GM21737 (cell line): ENCODE measurements around the gene EPHA2.
"Not testable (repeated sequence)": the region's sequence is repeated elsewhere in the genome, so short reads cannot be mapped to it uniquely, and the experiment has no call there.

ENCODE experiments used
- ATAC-seq: cut with Tn5 transposase; IDR thresholded peaks from one replicate; pipeline ENCODE4 v1.9.1; 2021; ENCODE audit warnings: mild to moderate bottlenecking, moderate library complexity; ENCODE audit not compliant: unreplicated experiment

Gene EPHA2

DNA sequence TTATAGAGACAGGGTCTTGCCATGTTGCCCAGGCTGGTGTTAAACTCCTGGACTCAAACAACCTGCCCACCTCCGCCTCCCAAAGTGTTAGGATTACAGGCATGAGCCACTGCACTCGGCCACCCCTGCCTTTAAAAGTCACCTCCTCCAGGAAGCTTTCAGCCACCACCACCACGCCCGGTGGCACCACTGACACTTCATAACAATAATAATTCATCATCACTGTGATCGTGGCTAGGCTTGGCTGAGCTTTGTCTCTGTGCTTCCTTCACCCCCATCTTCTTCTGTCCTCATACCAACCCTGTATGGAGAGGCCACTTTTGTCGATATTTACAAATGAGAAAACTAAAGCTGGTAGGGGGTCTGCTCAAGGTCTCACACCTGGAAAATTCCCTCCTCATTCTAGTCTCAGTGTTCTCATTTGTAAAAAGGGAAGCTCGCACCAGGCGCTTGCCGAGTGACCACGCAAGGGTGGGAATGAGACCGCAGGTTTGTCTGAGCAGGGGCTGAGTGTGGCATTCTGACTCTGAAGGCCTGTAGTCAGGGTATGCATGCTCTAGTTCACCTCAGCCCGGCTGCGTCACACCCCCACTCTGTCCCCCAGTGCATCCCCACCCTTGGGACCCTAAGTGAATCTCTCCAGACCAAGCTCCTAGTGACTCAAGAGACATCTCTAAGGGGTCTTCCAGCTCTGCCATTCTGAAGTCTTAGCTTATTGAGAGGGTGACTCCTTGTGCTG, 12.9 kb upstream of the EPHA2 start:
- no peak for ATAC-seq

DNA sequence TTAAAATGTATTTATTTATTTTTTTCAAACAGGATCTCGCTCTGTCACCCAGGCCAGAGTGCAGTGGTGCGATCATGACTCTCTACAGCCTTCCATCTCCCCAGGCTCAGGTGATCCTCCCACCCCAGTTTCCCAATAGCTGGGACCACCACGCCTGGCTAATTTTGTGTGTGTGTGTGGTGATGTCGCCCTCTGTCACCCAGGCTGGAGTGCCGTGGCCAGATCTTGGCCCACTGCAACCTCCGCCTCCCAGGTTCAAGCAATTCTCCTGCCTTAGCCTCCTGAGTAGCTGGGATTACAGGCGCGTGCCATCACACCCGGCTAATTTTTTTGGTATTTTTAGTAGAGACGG, 12.3 kb upstream of the EPHA2 start:
- not testable (repeated sequence) for ATAC-seq

GRCh38 chr1:16167331-16168143, 11.7 kb upstream of the EPHA2 start:
- no peak for ATAC-seq

DNA sequence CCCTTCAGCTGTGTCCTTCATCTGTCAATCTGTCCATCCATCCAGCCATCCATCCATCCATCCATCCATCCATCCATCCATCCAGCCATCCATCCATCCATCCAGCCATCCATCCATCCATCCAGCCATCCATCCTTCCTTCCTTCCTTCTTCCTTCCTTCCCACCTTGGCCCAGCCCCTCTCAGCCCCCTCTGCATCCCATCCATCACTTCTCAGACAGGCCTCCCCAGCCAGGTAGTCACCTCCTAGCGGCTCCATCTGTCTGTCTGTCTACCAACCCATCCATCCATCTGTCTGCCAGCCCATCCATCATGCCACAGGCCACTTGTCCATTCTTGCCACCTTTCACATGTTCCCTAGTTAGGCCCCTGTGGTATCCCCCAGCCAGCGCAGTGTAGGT, 10.2 kb upstream of the EPHA2 start:
- ATAC-seq = no peak

- no peak for ATAC-seq
These were observed 9.7 kb upstream of the EPHA2 start for GRCh38 chr1:16165548-16165947.

DNA sequence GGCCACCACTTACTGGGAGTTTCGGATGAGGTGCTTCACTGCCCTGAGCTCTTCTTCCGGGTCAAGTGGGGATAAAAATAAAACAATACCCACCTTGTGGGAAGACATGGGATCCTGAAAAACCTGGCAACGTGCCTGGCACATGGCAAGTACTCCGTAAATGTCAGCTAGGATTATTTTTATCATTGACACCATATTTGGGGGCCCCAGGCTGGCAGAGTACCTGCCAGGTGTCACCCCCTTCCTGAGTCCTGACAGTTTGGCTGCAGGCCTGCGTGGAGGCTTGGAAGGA, 9.2 kb upstream of the EPHA2 start:
- no peak for ATAC-seq

DNA sequence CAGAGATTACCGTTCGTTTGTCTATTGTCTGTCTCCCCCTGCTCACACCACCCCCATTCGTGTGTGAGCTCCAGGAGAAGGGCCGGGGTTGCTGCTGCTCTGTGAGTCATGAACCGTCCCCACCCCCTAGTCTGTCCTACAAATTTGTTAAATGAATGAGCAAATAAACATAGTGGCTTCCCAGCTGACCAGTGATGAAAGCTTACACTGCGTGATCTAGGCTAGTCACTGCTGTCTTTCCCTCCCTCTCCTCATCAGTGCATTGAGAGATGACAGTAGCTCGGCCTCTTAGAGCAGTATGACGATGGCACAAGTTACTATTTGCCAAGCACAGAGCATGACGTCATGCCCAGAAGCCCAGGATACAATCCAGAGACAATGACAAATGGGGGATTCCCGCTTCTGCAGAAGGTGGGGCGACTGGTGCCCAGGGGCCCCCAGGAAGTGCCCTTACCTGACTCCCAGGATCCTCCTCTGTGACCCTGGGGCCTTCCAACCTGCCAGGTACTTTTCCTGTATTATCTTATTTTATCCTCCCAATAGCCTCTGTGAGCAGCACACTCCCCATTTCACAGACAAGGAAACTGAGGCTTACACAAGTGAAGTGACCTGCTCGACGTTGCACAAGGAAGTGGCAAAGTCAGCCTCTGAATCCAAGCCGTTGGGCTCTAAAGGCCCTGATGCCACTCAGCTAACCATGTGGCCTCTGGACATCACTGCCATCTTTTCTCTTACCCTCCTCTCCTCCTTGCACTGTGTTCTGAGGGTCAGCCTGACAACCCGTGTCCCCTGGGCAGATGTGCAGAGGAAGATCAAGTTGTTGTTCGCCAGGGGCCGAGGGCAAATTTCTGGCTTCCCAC, 8.6 kb upstream of the EPHA2 start:
- ATAC-seq = no peak

GRCh38 chr1:16163608-16164212, 7.8 kb upstream of the EPHA2 start:
- ATAC-seq = not testable (repeated sequence)

- ATAC-seq = no peak
These were observed 6.4 kb upstream of the EPHA2 start for GRCh38 chr1:16162163-16162822.

GRCh38 chr1:16161717-16162116, 5.8 kb upstream of the EPHA2 start:
- ATAC-seq = no peak

DNA sequence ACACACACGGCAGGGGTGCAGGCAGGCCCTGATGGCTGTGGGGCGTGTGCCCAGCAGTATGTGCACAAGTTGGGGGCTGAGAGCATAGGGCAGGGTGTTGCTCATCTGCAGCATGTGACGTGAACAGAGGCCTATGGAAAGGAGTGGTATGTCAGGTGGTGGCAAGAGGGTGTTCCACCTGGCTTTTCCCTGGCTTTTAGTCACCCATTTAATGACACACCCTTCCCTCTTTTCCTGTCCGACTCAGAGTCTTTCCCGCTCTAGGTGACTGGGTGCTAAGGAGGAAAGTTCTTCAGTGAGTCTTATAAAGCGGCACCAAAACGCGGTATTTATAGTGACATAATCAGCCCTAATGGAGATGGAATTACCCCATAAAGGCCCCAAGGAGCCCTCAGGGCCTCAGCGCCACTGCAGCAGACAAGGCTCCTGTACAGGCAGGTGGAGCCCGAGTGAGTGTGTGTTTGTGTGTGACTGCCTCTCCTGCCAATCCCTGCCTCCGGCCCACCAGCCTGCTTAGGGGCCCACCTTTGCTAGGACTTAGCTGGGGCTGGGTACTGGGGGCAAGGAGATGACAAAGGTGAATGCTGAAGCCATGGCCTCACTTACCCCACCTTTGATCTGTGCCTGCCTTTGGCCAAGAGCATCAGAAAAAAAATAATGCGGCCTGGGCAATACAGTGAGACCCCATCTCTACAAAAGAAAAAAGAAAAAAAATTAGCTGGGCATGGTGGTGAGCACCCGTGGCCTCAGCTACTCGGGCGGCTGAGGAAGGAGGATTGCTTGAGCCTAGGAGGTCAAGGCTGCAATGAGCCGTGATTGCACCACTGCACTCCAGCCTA, 3.3 kb upstream of the EPHA2 start:
- ATAC-seq = no peak

GRCh38 chr1:16158025-16158424, 2.2 kb upstream of the EPHA2 start:
- ATAC-seq = no peak

DNA sequence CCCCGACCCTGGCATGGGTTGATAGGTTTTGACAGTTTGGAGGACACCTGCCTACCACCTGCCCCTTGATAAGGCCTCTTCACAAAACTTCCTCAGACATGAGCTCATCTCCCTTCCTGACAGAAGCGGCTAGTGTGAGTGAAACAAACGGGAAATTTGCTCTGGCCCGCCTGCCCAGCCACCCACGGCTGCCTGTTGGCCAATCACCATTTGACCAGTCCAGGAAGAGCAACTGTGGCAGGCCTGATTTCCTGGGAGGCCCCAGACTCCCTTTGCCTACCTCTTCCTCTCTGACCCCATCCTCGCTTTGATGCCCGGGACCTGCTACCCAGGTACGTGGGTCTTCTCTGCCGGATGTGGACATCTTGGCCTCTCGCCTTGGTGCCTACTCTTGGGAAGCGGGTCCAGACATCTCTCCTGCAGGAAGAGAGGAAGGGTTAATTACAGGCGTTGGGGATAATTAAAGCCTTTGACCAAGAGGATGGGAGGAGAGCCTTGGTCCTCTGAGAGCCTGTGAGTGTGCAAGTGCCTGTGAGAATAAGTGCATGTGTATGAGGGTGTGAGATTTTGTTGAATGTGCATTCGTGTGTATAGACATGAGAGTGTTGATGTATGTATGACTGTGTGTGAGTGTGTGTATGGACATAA, 1.1 kb upstream of the EPHA2 start:
- no peak for ATAC-seq

- no peak for ATAC-seq
These were observed 1.7 kb downstream of the EPHA2 start for GRCh38 chr1:16153999-16154673.

- no peak for ATAC-seq
These were observed 2.5 kb downstream of the EPHA2 start for GRCh38 chr1:16153096-16153998.

- no peak for ATAC-seq
These were observed 3.3 kb downstream of the EPHA2 start for GRCh38 chr1:16152481-16153087.

DNA sequence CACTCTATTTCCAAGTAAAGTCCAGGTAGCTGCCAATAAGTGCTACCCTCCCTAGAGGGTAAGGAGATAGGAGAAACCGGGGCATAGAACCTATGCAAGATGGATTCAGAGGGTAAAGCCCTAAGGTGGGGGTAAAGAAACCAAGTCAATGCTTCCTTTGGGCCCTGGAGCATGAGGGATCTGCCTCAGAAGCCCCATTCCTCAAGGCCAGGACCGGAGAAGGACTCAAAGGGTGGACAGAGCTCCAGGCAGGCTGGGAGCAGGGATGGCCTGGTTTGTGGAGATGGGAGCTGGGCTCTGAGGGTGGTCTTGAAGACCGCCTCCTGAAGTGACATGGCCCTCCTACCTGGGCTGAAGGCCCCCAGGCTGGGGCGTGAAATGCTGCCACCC, 3.9 kb downstream of the EPHA2 start:
- ATAC-seq = no peak
